Measurements from ENCODE around the gene RASSF8. TPM values are rescaled to one million over a fixed set of nuclear protein-coding genes. Genes with fewer than 3 reads are reported as not detected.
A peak's percentile ranks its signal among the peaks of the same experiment; 100 is the strongest.

Gene RASSF8
- total and polyA plus RNA-seq, 11 donors, result 5.2 to 44.6 (median 28.5) TPM

GRCh38 chr12:26122681-26123481 lies 164.4 kb downstream of the RASSF8 start:
- H3K36me3 ChIP-seq, result no peaks in the 10 kb centered on the region
- ATAC-seq (peak; percentile 8 to 19 (median 10)), DNase-seq (peak; percentile 56 to 79 (median 70))
- peaks cover 0 to 44% (median 26%) of the 10 kb centered on the region in 12 donors for H3K4me1 ChIP-seq
- H3K27ac ChIP-seq, result peak overlapping the region; percentile 45 to 98 (median 92)
- intact Hi-C loops (cut with DNase I), result loop anchor here in 7 of 10 donors (5.0 to 10.0 kb wide), 9 partner anchors 72 to 532 kb away; partner anchors contain the start of gene SSPN (in 3 of the 7)
- peak overlapping the region; percentile 44 to 84 (median 68) for H3K4me3 ChIP-seq
- no peaks in the 10 kb centered on the region for H3K9me3 ChIP-seq
- WGBS, 4 donors, result 0 to 1% (median 1%) methylated on average over 23 to 69 of the region's 69 CpGs
- H3K27me3 ChIP-seq, result peaks cover 0 to 36% (median 0%) of the 10 kb centered on the region in 9 donors
- TF ChIP-seq CTCF (IDR thresholded peaks at IDR 0.05), result peak in 8 of 12 donors; percentile 10 to 54 (median 34)
- TF ChIP-seq POLR2A (IDR thresholded peaks at IDR 0.05), result peak in 1 of 2 donors; percentile 5

- peaks cover 0 to 44% (median 24%) of the 10 kb centered on the region in 12 donors for H3K4me1 ChIP-seq
- peak overlapping the region; percentile 45 to 98 (median 92) for H3K27ac ChIP-seq
These were observed 165.0 kb downstream of the RASSF8 start for GRCh38 chr12:26123482-26123980.

GRCh38 chr12:26124446-26125399 lies 166.2 kb downstream of the RASSF8 start, which contains the start of gene BHLHE41:
TSS of gene BHLHE41 (minus strand) at chr12:26125037. CDS start at chr12:26124779, 258 bp downstream.
- 1 to 3% (median 3%) methylated on average over 31 to 53 of the region's 54 CpGs for WGBS, 4 donors
- no peaks in the 10 kb centered on the region for H3K9me3 ChIP-seq
- H3K36me3 ChIP-seq, result no peaks in the 10 kb centered on the region
- DNase-seq, result peak; percentile 78 to 92 (median 85)
- peak; percentile 48 to 66 (median 57) for ATAC-seq
- intact Hi-C loops (cut with DNase I), result loop anchor here in 9 of 10 donors (1.0 to 10.0 kb wide), 13 partner anchors 10 to 530 kb away; partner anchors contain the start of gene SSPN (in 5 of the 9)
- TF ChIP-seq POLR2A (IDR thresholded peaks at IDR 0.05) (peak in 1 of 2 donors; percentile 39), CTCF (IDR thresholded peaks at IDR 0.05) (peak in 1 of 12 donors; percentile 12)
- H3K4me3 ChIP-seq, result peak within 1 kb of the TSS; percentile 38 to 84 (median 68)
- peaks cover 0 to 49% (median 0%) of the 10 kb centered on the region in 9 donors for H3K27me3 ChIP-seq
- H3K27ac ChIP-seq, result peak within 1 kb of the TSS; percentile 76 to 98 (median 95)
- H3K4me1 ChIP-seq, result peaks cover 0 to 36% (median 22%) of the 10 kb centered on the region in 12 donors

More at GRCh38 chr12:26123482-26123980, 165.0 kb downstream of the RASSF8 start:
- H3K36me3 ChIP-seq, result no peaks in the 10 kb centered on the region
- TF ChIP-seq POLR2A (IDR thresholded peaks at IDR 0.05) (no peak), CTCF (IDR thresholded peaks at IDR 0.05) (peak in 1 of 12 donors; percentile 1)
- no peak for DNase-seq
- peak in 1 of 4 donors; percentile 1 for ATAC-seq
- peaks cover 0 to 42% (median 0%) of the 10 kb centered on the region in 9 donors for H3K27me3 ChIP-seq
- peak overlapping the region in 11 of 12 donors; percentile 51 to 84 (median 69) for H3K4me3 ChIP-seq
- H3K9me3 ChIP-seq, result no peaks in the 10 kb centered on the region
- WGBS, 4 donors, result 19 to 23% (median 22%) methylated on average over 8 of the region's 8 CpGs
- intact Hi-C loops (cut with DNase I), result loop anchor here in 7 of 10 donors (5.0 to 10.0 kb wide), 9 partner anchors 71 to 531 kb away; partner anchors contain the start of gene SSPN (in 3 of the 7)

Data from heart left ventricle (tissue), 16 donors.